H1 (cell line): ENCODE measurements around the gene AMIGO2. TPM values are rescaled to one million over a fixed set of nuclear protein-coding genes. Genes with fewer than 3 reads are reported as not detected.

Experiments used
- EP300 ChIP-seq, 2 experiments: IDR thresholded peaks; 1 replicate in 1 of 2; 2 replicates in 1 of 2; pipeline ENCODE4 v1.6.1; 2011 to 2012; ENCODE audit warnings: low read depth in 2 of 2, low read length in 2 of 2, mild to moderate bottlenecking in 2 of 2, borderline replicate concordance in 1 of 2, inconsistent platforms in 1 of 2, moderate library complexity in 1 of 2
- SAP30 ChIP-seq: fragments of 300-600 bp; sonication (generic); IDR thresholded peaks from 2 replicates; pipeline ENCODE4 v1.7.1; 2012; ENCODE audit warnings: low read length, moderate library complexity, mild to moderate bottlenecking, inconsistent platforms; ENCODE audit not compliant: insufficient read depth, insufficient replicate concordance
- SUZ12 ChIP-seq: fragments of 200-600 bp; sonication (generic); IDR thresholded peaks from 2 replicates; pipeline ENCODE4 v1.6.1; 2012; ENCODE audit warnings: mild to moderate bottlenecking, inconsistent platforms, low read length, moderate library complexity, mixed read lengths
- ZNF274 ChIP-seq: IDR thresholded peaks from 2 replicates; pipeline ENCODE4 v1.7.0; 2012; ENCODE audit warnings: low read length, borderline replicate concordance; ENCODE audit errors: extremely low read depth
- polyA plus RNA-seq, 7 experiments: library from polyadenylated mRNA; depleted of rRNA in 3 of 7; stranded (reverse) in 5 of 7; unstranded in 2 of 7; fragments of >200 nt in 5 of 7; fragments of 200-250 nt in 2 of 7; gene quantifications; 1 replicate in 5 of 7; 2 replicates in 1 of 7; 4 replicates in 1 of 7; pipeline versions ENCODE4 v1.2.1 to v1.2.3, GENCODE V29; 2011 to 2013; ENCODE audit warnings: missing spikeins in 2 of 7, mixed read lengths in 2 of 7
- total RNA-seq: library from RNA; stranded (reverse); fragmentation: NEBNext Ultra II Directional; extraction: Animal tissue kit (Norgen Biotek cat#: 25700); gene quantifications from 2 replicates; pipeline ENCODE4 v1.2.1, GENCODE V29; 2021
- TF ChIP-seq, protein P1 (sequence below): IDR thresholded peaks from 2 replicates; pipeline ENCODE4 v1.6.1; 2011; ENCODE audit warnings: low read length, improper control_type of control experiment

AMIGO2 gene
- total and polyA plus RNA-seq, 2 of the 8 experiments (the other 6 are each of a cell fraction or from before 2014, with no cell fraction given) = 1.7 to 3.3 TPM

DNA sequence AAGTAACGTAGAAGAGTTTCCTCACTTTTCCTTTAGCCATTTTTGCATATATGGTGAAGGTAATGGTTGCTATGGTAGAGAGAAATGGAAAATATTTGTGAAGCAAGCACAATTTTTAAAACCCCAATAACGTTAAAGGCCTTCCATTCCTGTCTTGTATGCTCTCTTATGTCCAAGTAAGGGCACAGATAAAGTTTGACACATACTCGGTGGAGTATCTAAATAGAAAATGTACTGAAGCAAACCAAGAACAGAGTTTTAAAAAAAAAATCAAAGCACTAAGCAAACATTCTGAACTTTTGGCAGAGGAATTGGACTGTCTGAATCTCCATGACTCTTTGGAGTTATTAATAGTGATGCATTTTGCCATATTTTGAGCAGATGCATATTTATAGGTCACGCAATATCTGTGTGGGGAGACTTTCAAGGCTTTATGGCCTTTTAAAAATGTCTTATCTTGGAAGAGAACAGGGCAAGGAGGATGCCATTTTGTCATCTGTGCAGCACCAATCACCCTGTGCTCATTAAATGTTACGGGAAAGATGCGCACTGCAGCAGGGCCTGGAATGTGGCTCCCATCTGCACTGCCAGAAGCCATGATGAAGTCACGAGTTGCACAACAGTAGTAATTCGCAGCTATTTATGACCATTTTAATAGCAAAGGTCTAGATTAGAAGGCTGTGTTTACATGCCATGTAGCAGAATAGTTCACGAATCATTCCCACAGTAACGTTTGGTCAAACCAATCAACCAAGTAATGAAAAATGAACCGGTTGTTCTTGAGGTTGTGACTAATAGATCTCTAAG lies 23.3 kb upstream of the AMIGO2 start (continued):
- TF ChIP-seq, protein P1, sequence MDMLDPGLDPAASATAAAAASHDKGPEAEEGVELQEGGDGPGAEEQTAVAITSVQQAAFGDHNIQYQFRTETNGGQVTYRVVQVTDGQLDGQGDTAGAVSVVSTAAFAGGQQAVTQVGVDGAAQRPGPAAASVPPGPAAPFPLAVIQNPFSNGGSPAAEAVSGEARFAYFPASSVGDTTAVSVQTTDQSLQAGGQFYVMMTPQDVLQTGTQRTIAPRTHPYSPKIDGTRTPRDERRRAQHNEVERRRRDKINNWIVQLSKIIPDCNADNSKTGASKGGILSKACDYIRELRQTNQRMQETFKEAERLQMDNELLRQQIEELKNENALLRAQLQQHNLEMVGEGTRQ = no peak
- TF ChIP-seq SAP30 (no peak), SUZ12 (no peak), EP300 (IDR thresholded peaks at IDR 0.05; ENCODE audit: borderline replicate concordance in 1 of 2, low read depth in 2 of 2, low read length in 2 of 2) (no peak), ZNF274 (no peak)
